Cortex of kidney (tissue), 1 donor: ENCODE measurements around the gene CRIM1.
"Not testable (repeated sequence)": the region's sequence is repeated elsewhere in the genome, so short reads cannot be mapped to it uniquely, and the experiment has no call there.

Experiments
- DNase-seq: peaks from one replicate; lab custom pipeline; 2025; lab: John Stamatoyannopoulos, UW

CRIM1 gene

GRCh38 chr2:36355151-36355889 lies at the start of gene CRIM1:
Gene CRIM1 (plus strand): TSS chr2:36355778. CDS start chr2:36356293, 515 bp downstream.
- no peak for DNase-seq

DNA sequence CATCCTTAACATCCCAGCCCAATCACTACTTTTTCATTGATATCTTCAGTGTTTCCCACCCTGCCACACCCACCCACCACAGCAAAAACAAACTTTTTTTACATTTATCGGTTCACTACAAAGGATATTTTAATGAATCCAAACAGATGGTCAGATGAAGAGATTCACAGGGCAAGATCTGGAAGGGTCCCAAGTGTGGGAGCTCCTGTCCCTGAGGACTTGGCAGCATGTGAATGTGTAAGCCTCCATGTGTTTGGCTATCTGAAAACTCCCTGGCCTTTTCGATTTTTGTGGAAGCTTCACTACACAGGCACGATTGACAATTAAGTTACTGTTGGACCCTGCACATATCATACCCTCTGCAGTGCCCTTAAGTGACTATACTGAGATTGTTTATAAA lies 48.1 kb upstream of the CRIM1 start:
- no peak for DNase-seq

DNA sequence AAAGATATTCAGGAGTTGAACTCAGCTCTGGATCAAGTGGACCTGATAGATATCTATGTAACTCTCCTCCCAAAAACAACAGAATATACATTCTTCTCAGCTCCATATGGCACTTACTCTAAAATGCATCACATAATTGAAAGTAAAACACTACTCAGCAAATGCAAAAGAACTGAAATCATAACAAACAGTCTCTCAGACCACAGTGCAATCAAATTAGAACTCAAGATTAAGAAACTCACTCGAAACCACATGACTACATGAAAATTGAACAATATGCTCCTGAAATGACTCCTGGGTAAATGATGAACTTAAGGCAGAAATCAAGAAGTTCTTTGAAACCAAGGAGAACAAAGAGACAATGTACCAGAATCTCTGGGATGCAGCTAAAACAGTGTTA lies 45.1 kb upstream of the CRIM1 start:
- DNase-seq, result not testable (repeated sequence)

GRCh38 chr2:36318547-36318946 lies 37.0 kb upstream of the CRIM1 start:
- DNase-seq, result no peak

DNA sequence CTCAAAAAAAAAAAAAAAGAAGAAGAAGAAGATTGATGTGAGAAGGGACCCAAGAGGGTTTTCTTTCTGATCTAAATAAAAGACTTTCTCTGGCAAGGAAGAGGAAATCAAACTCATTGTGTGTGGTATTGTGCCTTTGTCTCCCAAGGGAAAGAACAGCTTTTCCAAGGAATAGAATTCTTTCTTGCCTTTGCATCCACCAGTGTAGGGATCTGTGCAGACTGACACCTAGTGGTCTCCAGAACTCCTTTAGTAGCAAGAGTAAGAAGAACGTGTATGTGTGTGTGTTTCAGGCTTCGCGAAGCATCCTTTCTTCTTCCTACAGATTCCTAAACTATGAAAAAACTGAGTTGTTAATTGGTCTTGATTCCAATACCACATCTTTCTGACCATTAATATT lies 33.5 kb upstream of the CRIM1 start:
- DNase-seq, result no peak

GRCh38 chr2:36326286-36326685 lies 29.3 kb upstream of the CRIM1 start:
- no peak for DNase-seq

- no peak for DNase-seq
Observed at GRCh38 chr2:36329251-36329650, 26.3 kb upstream of the CRIM1 start.

DNA sequence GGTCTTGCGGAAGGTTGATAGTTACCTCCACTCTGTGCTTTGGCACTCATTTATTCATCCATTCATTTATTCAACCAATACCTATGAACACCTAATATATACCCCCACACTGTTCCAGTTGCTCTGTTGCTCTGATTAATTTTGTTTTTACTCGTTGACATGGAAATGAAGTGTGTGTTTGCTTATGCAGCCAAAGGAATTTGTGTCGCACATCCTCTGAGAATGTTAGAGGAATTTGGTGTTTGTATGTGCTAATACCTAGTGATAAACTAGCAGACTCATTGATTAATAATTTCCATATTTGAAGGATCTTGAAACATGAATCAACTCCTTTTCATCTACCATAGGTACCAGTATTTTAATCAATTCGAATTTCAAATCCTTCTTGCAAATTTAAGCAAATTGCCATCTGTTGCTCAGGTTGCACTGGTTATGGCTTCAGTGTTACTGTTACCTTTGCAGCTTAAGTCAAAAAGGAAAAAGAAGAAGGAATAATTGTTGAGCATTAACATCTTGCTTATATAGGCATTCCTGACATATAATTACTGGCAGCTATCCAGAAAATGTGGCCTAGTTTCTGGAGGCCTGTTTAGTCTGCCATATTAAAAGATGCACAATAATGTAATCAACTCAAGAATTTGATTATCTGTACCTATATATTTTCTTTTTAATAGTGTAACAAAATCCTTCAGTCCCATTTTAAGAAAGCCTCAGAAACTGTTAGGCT lies 25.7 kb upstream of the CRIM1 start:
- no peak for DNase-seq

DNA sequence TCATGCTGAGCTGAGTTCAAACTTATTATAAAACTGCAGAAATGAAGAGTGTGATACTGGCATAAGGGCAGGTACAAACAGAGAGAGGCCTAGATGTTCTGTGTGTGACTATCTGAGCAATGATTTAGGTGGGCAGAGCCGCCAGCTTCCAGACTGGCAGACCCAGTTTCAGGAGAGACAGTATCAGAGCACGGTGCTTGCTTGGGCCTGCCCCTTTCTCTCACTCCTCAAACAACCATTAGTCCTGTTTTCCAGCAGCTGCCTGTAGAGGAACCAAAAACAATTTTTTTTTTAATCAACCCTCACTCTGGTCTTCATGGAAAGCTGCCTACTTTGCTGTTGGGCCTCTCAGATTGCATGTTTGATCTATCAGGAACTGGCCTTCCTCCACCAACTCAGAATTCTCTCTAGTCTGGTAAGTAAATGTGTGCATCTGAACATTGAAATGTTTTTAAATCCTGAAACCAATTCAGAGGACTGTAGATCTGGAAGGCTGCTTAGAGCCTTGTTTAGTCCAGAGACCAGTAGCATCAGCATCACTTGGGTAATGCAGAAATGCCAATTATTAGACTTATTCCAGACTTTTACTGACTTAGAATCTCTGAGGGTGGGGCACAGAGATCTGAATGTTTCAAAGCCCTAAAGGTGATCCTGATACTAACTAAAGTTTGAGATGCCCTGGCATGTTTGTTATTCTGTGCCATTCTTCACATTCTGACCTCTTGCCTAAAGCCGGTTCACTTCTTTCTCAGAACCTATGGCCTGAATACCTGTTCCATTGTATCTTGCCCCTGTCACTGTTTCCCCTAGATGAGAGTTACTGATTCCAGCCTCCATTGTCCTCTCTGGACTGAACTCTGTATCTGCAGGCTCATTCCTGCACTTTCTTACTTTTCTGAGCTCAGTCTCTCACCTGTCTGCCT lies 24.8 kb upstream of the CRIM1 start:
- DNase-seq, result no peak

DNA sequence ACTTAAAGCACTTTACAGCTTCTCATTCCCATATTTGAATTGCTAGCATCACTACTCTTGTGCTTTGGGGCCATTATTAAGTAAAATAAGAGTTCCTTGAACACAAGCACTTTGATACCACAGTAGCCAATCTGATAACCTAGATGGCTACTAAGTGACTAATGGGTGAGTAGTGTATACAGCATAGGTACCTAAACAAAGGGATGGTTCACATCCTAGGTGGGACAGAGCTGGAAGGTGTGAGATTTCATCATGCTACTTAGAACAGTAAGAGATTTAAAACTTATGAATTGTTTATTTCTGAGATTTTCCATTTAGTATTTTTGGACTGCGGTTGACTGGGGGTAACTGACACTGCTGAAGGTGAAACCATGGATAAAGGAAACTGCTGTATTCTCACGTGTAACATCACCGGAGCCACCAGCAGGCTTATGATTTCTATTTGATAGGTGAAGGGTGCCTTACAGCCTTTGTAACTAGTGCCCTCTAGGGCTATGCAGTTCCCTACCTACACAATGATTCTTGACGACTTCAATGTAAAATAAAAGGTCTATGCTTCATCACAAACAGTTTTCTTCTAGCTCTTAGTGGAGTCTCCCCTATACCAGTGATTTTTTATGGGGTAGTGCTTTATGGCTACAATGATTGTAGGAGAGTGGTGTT lies 22.1 kb upstream of the CRIM1 start:
- DNase-seq, result no peak

DNA sequence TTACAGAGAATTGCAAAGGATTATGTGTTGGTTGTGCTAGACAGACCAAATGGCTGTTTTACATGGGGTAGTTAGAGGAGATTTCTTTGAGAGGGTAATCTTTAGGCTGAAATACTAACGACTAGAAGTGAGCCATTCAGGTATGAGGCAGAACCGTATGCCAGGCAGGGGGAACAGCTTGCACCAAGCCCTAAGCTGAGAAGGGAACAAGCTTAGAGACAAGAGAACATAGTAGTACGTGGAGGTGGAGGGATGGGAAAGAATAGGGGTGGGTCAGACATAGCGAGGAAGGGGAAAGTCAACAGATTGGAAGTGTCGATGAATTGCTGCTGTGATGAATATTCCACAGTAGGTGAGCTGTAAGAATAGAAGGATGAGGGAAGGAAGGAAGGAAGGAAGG lies 20.0 kb upstream of the CRIM1 start:
- no peak for DNase-seq

DNA sequence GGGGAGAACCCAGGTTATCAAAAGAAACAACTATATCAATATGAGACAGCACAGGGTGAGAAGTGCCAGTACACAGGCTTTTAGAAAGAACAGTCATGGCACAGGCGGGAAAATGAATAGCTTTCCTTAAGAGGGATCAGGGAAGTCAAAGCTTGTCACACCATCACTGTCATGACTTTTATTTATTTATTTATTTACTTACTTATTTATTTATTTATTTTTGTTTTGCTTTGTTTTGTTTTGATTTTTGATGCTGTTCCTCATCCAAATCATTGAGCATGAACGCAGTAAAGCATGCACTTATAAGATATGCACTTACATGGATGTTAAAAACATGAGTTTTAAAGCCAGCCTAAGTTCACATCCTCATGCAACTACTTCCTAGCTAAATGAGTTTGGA lies 19.3 kb upstream of the CRIM1 start:
- no peak for DNase-seq

GRCh38 chr2:36337354-36337753 lies 18.2 kb upstream of the CRIM1 start:
- no peak for DNase-seq

DNA sequence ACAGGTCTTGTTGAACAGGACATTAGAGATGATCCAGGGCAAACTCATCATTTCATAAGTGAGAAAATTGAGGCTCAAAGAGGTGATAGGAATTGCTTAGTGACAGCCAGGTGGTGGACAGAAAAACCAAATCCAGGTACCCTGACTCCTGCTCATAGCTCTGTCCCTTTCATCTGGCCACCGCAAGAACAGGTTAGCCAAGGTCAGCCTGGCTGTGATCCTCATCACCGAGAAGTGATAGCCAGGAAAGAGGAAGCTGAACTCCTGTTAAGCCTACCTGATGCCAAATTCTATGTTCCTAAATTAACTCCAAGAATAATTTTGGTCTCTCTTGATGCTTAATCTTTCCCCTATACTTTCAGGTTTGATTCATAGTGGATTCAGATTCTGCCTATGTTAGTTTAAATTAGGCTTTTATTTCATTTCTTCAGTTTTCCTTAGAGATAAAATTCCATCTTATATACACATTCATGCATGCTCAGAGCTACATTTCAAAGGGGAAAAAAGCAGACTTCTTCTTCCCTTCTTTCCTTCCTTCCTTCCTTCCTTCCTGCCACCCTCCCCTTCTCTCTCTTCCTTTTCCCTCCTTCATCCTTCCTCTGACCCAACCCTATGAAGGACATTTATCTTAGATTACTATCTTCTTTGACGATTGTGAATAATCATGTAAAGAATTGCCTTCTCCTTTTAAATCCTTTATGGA lies 17.3 kb upstream of the CRIM1 start:
- DNase-seq, result no peak

GRCh38 chr2:36338827-36339145 lies 16.8 kb upstream of the CRIM1 start:
- no peak for DNase-seq

- no peak for DNase-seq
Observed at GRCh38 chr2:36339607-36340218, 15.9 kb upstream of the CRIM1 start.

GRCh38 chr2:36343606-36344005 lies 12.0 kb upstream of the CRIM1 start:
- no peak for DNase-seq

- no peak for DNase-seq
Observed at GRCh38 chr2:36348721-36349120, 6.9 kb upstream of the CRIM1 start.

DNA sequence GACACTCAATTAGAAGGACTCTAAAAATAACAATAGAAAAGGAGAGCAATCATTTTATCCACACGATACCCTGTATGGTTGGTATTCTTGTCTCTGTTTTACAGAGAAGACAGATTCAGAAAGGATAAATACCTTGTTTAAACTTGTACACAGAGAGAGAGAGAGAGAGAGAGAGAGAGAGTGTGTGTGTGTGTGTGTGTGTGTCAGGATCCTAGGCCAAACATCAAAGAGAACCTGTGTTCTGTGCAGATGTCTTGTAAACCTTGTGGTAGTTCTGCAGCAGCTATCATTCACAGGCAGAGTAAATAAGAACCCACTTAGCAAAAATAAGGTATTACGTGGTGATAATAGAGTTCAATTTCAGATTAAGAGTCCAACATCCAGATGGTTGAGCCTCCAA lies 4.3 kb upstream of the CRIM1 start:
- DNase-seq, result no peak

DNA sequence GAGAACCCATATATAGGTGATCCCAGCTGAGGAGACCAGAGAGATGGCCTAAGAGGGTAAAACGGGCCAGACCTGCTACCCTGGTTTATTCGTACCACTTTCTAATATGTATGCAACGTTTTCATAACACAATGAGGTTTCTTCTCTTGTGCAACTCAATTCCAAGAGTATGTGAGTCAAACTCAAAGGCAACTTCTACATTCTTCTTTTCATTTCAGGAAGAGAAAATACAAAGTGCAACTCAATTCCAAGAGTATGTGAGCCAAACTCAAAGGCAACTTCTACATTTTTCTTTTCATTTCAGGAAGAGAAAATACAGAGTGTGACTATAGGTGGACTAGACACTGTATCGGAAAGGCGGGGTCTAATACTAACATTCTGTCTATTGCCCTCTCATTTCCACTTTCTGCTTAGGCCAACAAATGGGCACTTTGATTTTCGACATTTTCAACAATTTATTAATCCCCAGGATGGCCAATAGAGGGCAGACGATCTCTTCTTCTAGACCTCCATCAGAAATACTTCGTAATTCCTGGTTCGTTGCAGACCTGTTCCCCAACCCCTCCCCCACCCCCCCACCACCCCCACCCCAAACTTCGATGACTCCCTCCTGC lies 3.7 kb upstream of the CRIM1 start:
- no peak for DNase-seq

DNA sequence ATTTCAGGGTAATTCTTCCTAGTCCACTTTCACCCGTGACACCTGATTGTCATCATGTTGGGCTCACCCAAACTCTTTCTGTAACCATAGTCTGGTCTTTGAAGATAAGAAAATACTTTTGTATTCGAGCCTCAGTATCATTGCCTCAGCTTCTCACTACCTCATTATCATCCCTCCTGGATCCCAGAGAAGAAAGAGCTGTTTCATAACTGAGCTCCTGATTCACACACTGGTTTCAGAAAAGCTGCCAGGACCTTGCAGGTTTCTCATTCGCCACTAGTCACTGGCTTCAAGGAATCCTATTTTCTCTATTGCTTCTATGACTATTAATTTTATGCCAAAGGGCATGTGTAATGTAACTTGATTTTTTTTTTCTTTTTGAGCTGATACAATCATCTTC lies 2.9 kb upstream of the CRIM1 start:
- DNase-seq, result no peak
